ENCODE data around the gene IER3IP1. TPM values are rescaled to one million over a fixed set of nuclear protein-coding genes. Genes with fewer than 3 reads are reported as not detected.
"Not testable (repeated sequence)": the region's sequence is repeated elsewhere in the genome, so short reads cannot be mapped to it uniquely, and the experiment has no call there.

The IER3IP1 gene
- total and polyA plus RNA-seq, 8 donors: 2.7 to 15.4 (median 5.5) TPM

DNA sequence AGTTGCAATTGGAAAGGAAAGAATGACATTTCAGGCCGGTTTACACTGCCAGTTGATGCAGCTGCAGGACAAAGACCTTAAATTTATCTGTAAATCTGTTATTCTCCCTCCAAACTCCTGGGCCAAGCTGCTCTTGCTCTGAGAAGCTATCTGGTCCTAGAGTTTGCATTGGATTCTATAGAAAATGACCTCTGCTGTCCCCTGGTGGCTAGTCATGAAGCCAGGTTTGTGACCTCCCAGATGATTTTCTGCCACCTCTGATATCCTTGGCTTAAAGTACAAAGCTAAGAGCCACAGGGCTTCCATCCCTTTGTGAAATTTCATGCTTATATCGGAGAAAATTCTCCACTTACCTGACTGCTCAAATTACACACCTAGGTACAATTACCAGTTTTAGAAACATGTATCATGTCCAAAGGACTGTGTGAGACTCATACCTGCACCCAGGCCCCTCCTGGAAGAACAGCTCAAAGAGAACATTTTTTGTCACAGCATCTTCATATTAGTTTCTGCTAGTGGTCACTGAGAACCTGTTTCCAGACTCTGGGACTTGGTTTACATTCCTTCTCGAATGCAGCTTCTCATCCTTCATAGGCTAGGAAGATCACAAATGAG, 28.9 kb upstream of the IER3IP1 start:
- no peaks in the 10 kb centered on the region for H3K27me3 ChIP-seq
- no peaks in the 10 kb centered on the region for H3K9me3 ChIP-seq
- DNase-seq (peak in 3 of 6 donors; percentile 11 to 57 (median 23)), FAIRE-seq (no peak), ATAC-seq (peak in 3 of 4 donors; percentile 82 to 85 (median 85))
- H3K36me3 ChIP-seq: no peaks in the 10 kb centered on the region
- TF ChIP-seq, protein P1, sequence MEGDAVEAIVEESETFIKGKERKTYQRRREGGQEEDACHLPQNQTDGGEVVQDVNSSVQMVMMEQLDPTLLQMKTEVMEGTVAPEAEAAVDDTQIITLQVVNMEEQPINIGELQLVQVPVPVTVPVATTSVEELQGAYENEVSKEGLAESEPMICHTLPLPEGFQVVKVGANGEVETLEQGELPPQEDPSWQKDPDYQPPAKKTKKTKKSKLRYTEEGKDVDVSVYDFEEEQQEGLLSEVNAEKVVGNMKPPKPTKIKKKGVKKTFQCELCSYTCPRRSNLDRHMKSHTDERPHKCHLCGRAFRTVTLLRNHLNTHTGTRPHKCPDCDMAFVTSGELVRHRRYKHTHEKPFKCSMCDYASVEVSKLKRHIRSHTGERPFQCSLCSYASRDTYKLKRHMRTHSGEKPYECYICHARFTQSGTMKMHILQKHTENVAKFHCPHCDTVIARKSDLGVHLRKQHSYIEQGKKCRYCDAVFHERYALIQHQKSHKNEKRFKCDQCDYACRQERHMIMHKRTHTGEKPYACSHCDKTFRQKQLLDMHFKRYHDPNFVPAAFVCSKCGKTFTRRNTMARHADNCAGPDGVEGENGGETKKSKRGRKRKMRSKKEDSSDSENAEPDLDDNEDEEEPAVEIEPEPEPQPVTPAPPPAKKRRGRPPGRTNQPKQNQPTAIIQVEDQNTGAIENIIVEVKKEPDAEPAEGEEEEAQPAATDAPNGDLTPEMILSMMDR (IDR thresholded peaks at IDR 0.05): peak; percentile 69 to 78 (median 72)
- intact Hi-C loops (cut with DNase I): loop anchor here in 2 of 3 donors (5.0 to 10.0 kb wide), 2 partner anchors 100 to 103 kb away; no protein-coding TSS in a partner anchor
- H3K4me1 ChIP-seq: no peaks in the 10 kb centered on the region
- 29 to 30% methylated on average over 3 of the region's 3 CpGs for WGBS, 2 donors
- H3K4me3 ChIP-seq: no peak overlapping the region
- no peak overlapping the region for H3K27ac ChIP-seq

DNA sequence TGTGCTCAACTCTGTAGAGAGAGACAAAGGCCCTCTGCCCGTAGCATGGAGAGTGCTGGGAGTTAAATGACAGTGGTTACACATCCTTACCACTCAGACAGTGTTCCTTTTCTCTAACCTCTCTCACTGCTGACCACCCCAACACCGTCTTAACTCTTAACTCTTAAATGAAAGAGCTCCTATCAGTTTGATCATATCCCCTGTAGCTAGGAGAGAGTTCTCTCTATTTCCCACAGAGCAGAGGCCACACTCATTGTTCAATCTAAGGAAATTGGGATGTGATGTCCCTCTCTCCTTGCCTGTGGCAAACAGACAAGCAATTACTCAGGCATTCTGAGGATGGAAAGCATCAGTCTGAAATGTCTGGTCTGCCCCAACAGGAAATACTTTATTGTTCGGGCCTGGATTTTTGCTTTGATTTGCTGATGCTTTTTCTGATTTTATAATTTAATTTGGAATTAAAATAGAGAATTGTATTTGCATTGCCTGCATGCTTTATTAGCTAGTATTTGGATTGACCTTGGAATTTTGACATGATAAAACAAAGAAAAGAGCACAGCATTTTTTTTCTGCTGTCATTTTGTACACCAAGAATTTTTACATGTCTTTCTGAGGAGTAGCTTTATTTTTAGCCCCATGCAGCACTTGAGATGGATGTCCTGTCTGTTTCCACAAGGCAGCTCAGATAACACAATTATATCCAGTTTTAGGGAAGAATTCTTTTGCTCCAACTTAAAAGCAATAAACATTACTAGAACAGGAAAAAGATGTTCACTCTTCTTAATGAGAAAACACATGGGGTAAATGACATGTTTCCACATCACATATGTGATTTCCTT, 27.7 kb upstream of the IER3IP1 start:
- no peaks in the 10 kb centered on the region for H3K9me3 ChIP-seq
- H3K36me3 ChIP-seq: no peaks in the 10 kb centered on the region
- DNase-seq (no peak), ATAC-seq (no peak), FAIRE-seq (no peak)
- intact Hi-C loops (cut with DNase I): loop anchor here in 2 of 3 donors (5.0 to 10.0 kb wide), 2 partner anchors 99 to 102 kb away; no protein-coding TSS in a partner anchor
- no peaks in the 10 kb centered on the region for H3K27me3 ChIP-seq
- H3K4me3 ChIP-seq: no peak overlapping the region
- H3K27ac ChIP-seq: no peak overlapping the region
- 50% methylated on average over 3 of the region's 3 CpGs for WGBS, 2 donors
- TF ChIP-seq, protein P1 (IDR thresholded peaks at IDR 0.05): no peak
- H3K4me1 ChIP-seq: no peaks in the 10 kb centered on the region

DNA sequence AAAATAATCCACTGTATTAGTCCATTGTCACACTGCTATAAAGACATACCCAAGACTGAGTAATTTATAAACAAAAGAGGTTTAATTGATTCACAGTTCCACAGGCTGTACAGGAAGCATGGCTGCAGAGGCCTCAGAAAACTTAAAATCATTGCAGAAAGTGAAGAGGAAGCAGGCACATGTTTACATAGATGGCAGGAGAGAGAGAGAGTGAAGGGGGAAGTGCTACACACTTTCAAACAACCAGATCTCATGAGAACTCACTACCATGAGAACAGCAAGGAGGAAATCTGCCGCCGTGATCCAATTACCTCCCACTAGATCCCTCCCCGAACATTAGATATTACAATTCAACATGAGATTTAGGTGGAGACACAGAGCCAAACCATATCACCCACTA, 19.8 kb upstream of the IER3IP1 start:
- FAIRE-seq; H3K9me3 ChIP-seq; H3K4me3 ChIP-seq; H3K27ac ChIP-seq; DNase-seq; H3K36me3 ChIP-seq; H3K4me1 ChIP-seq; ATAC-seq; intact Hi-C loops (cut with DNase I); H3K27me3 ChIP-seq: not testable (repeated sequence)
- 85 to 90% methylated on average over 3 of the region's 3 CpGs for WGBS, 2 donors

DNA sequence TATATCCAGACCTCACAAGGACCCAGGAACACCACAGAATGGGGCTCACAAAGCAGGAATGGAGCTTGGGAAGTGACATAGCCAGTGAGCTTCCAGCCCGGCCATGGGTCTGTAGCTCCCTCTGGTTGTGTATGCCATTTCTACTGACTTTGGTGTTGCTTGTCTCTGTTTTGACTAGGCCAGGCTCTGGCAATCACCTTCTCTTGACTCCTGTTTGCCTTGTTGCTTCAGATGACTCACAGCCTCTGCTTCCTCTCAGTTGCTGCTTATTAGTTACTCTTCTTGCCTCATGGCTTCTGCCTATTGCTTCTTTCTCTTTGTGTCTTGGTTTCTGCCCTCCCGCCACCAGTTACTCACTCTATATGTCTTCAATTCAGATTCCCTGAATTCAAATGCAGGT, 15.8 kb upstream of the IER3IP1 start:
- 92 to 95% methylated on average over 2 of the region's 2 CpGs for WGBS, 2 donors
- no peaks in the 10 kb centered on the region for H3K36me3 ChIP-seq
- ATAC-seq: no peak
- no peak for DNase-seq
- H3K4me1 ChIP-seq: no peaks in the 10 kb centered on the region
- no peak overlapping the region for H3K4me3 ChIP-seq
- no peak overlapping the region for H3K27ac ChIP-seq
- peaks cover 0 to 3% (median 0%) of the 10 kb centered on the region in 4 donors for H3K27me3 ChIP-seq
- H3K9me3 ChIP-seq: no peaks in the 10 kb centered on the region
- intact Hi-C loops (cut with DNase I): no loop called here
- no peak for FAIRE-seq
- TF ChIP-seq, protein P1 (IDR thresholded peaks at IDR 0.05): no peak

DNA sequence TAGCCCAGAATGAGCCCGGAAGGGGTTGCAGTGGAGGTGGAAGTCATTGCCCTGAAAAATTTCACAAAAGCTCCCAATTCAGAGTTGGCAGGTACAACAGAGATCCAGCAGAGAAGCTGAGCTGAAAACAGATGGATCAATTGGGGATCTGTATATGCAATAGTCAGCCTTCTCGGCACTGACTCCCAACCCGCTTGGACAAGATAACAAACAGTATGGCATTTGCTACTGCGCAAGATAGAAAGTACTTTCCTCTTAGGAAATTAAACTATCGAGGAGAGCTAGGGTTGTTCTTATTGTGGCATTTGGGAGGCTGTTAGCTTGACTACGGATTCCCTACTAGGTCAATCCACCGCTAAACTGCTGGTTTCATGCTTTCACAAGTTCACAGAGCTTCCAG, 11.6 kb upstream of the IER3IP1 start:
- no peaks in the 10 kb centered on the region for H3K9me3 ChIP-seq
- no peak for DNase-seq
- WGBS, 2 donors: 82 to 87% methylated on average over 7 of the region's 7 CpGs
- peaks cover 0 to 3% (median 0%) of the 10 kb centered on the region in 4 donors for H3K27me3 ChIP-seq
- intact Hi-C loops (cut with DNase I): no loop called here
- H3K4me1 ChIP-seq: no peaks in the 10 kb centered on the region
- no peak overlapping the region for H3K27ac ChIP-seq
- no peak for FAIRE-seq
- no peaks in the 10 kb centered on the region for H3K36me3 ChIP-seq
- ATAC-seq: no peak
- TF ChIP-seq, protein P1 (IDR thresholded peaks at IDR 0.05): no peak
- no peak overlapping the region for H3K4me3 ChIP-seq

Data from pancreas (tissue), 10 donors.